AG04450 (cell line): ENCODE results near the gene KIF4A. TPM values are rescaled to one million over a fixed set of nuclear protein-coding genes. Genes with fewer than 3 reads are reported as not detected.

Source experiments
- CTCF ChIA-PET: fragments of 300-600, 350-600 bp; formaldehyde crosslinking; extraction: SDS; loops from one replicate; lab custom pipeline; 2022; ENCODE audit warnings: antibody characterized with exemption, inconsistent platforms; lab: Charles Lee
- POLR2A ChIA-PET: fragments of 350-600 bp; formaldehyde crosslinking; extraction: SDS; loops from one replicate; lab custom pipeline; 2021; ENCODE audit warnings: antibody characterized with exemption, inconsistent platforms; lab: Yijun Ruan, JAX
- DNase-seq: peaks from one replicate; pipeline ENCODE4 v3.0.0-alpha.2; 2011; ENCODE audit warnings: low read depth, low spot score
- H3K27ac ChIP-seq: one replicate; pipeline ENCODE4 v1.5.1; 2012; ENCODE audit warnings: low read depth, low read length, control low read depth
- H3K27me3 ChIP-seq: one replicate; pipeline ENCODE4 v1.6.0; 2012; ENCODE audit warnings: low read length; ENCODE audit not compliant: control insufficient read depth, insufficient read depth
- H3K4me3 ChIP-seq: 2 replicates; pipeline ENCODE4 v1.5.1; 2011; ENCODE audit warnings: mild to moderate bottlenecking, low read depth, low read length, control low read depth
- H3K9me3 ChIP-seq: 2 replicates; pipeline ENCODE4 v1.5.1; 2012; ENCODE audit warnings: low read length; ENCODE audit not compliant: control insufficient read depth, insufficient read depth
- polyA plus RNA-seq: library from polyadenylated mRNA; depleted of rRNA; stranded (reverse); fragments of >200 nt; gene quantifications from 2 replicates; pipeline ENCODE4 v1.2.3, GENCODE V29; 2011
- TF ChIP-seq, protein P1 (sequence below): IDR thresholded peaks from 2 replicates; pipeline ENCODE4 v1.5.1; 2011; ENCODE audit warnings: low read depth, low read length, control low read depth, inconsistent platforms

The KIF4A gene
- polyA plus RNA-seq, 1 experiment, result 8.8 TPM

DNA sequence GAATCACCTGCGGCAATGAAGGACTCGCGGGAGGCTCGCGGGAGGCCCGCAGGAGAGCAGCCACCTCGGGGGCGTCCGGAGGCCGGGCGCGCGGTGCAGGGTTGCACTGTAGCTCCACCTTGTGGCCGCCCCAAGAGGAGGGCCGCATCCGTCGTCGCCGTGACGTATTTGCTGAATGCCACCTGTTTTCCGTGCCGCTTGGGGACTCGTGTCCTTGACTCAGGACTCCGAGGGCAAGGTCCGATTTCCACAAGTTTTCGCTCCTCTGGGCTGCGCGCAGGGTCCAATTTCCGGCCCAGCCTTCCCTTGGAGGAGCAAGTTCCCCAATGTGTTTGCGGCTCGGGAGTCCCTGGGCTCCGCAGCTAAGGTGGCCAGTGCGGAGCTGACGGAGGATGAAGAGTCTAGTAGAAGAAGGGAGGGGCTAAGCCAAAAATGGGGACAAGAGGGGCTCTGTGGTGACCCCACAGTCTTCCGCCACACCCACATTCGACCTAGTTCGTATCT is 144.0 kb downstream of the KIF4A start:
- H3K27me3 ChIP-seq, result no peaks in the 10 kb centered on the region
- peak overlapping the region; percentile 78 for H3K4me3 ChIP-seq
- no peaks in the 10 kb centered on the region for H3K9me3 ChIP-seq
- TF ChIP-seq, protein P1, sequence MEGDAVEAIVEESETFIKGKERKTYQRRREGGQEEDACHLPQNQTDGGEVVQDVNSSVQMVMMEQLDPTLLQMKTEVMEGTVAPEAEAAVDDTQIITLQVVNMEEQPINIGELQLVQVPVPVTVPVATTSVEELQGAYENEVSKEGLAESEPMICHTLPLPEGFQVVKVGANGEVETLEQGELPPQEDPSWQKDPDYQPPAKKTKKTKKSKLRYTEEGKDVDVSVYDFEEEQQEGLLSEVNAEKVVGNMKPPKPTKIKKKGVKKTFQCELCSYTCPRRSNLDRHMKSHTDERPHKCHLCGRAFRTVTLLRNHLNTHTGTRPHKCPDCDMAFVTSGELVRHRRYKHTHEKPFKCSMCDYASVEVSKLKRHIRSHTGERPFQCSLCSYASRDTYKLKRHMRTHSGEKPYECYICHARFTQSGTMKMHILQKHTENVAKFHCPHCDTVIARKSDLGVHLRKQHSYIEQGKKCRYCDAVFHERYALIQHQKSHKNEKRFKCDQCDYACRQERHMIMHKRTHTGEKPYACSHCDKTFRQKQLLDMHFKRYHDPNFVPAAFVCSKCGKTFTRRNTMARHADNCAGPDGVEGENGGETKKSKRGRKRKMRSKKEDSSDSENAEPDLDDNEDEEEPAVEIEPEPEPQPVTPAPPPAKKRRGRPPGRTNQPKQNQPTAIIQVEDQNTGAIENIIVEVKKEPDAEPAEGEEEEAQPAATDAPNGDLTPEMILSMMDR, result peak; percentile 59
- no peak for DNase-seq
- peak overlapping the region; percentile 83 for H3K27ac ChIP-seq
- CTCF ChIA-PET, result interaction anchor here (0.6 to 3.7 kb wide), 10 partner anchors 10 to 300 kb away, joined by 3 to 19 read pairs (median 4); partner anchors contain the start of genes GDPD2 and IGBP1
- POLR2A ChIA-PET, result no interaction called here

- H3K27ac ChIP-seq, result peak overlapping the region; percentile 83
- POLR2A ChIA-PET, result no interaction called here
- no peaks in the 10 kb centered on the region for H3K27me3 ChIP-seq
- H3K9me3 ChIP-seq, result no peaks in the 10 kb centered on the region
- H3K4me3 ChIP-seq, result peak overlapping the region; percentile 78
- CTCF ChIA-PET, result interaction anchor here (0.6 to 3.7 kb wide), 7 partner anchors 17 to 301 kb away, joined by 3 to 19 read pairs (median 4); partner anchors contain the start of gene IGBP1
- TF ChIP-seq, protein P1, result no peak
- DNase-seq, result peak; percentile 29
Measured at GRCh38 chrX:70434352-70434866, 144.5 kb downstream of the KIF4A start.

GRCh38 chrX:70434914-70435586 is 145.1 kb downstream of the KIF4A start:
- DNase-seq, result no peak
- H3K27ac ChIP-seq, result peak overlapping the region; percentile 65
- no peaks in the 10 kb centered on the region for H3K27me3 ChIP-seq
- CTCF ChIA-PET, result interaction anchor here (0.6 to 3.7 kb wide), 7 partner anchors 9 to 302 kb away, joined by 3 to 19 read pairs (median 8); partner anchors contain the start of gene IGBP1
- TF ChIP-seq, protein P1, result no peak
- no peaks in the 10 kb centered on the region for H3K9me3 ChIP-seq
- POLR2A ChIA-PET, result no interaction called here
- H3K4me3 ChIP-seq, result peak overlapping the region; percentile 78

GRCh38 chrX:70436343-70436742 is 146.4 kb downstream of the KIF4A start:
- no peak for DNase-seq
- CTCF ChIA-PET, result interaction anchor here (1.0 to 3.7 kb wide), 4 partner anchors 12 to 303 kb away, joined by 3 to 19 read pairs (median 14); partner anchors contain the start of gene IGBP1

More at GRCh38 chrX:70436343-70436742, 146.4 kb downstream of the KIF4A start:
- POLR2A ChIA-PET, result interaction anchor here (1.2 kb wide), 1 partner anchor 303 kb away, joined by 3 read pairs; the partner anchor contains the start of gene IGBP1
- Histone ChIP-seq H3K27me3 (peaks cover 1% of the 10 kb centered on the region), H3K4me3 (no peak overlapping the region), H3K9me3 (no peaks in the 10 kb centered on the region), H3K27ac (no peak overlapping the region)
- TF ChIP-seq, protein P1, result no peak
